H9 (cell line): ENCODE results near the gene BTRC. TPM values are rescaled to one million over a fixed set of nuclear protein-coding genes. Genes with fewer than 3 reads are reported as not detected.

Source experiments
- DNase-seq: peaks from one replicate; pipeline ENCODE4 v3.0.0-alpha.2; 2017
- H2AFZ ChIP-seq: one replicate; pipeline ENCODE4 v1.6.1; 2013; ENCODE audit warnings: mild to moderate bottlenecking, low read length, control low read depth, moderate library complexity
- H2AK5ac ChIP-seq: 2 replicates; pipeline ENCODE4 v1.6.1; 2013; ENCODE audit warnings: low read length, control low read depth, mixed read lengths; ENCODE audit not compliant: insufficient read length
- H2BK120ac ChIP-seq: one replicate; pipeline ENCODE4 v1.6.1; 2013; ENCODE audit warnings: low read depth, mild to moderate bottlenecking, low read length, control low read depth, inconsistent platforms; ENCODE audit not compliant: poor library complexity, severe bottlenecking
- H2BK12ac ChIP-seq: 2 replicates; pipeline ENCODE4 v1.6.1; 2013; ENCODE audit warnings: low read length, control low read depth, mixed read lengths, low read depth; ENCODE audit not compliant: insufficient read length
- H2BK15ac ChIP-seq: 2 replicates; pipeline ENCODE4 v1.6.1; 2013; ENCODE audit warnings: low read depth, low read length, control low read depth
- H2BK20ac ChIP-seq: one replicate; pipeline ENCODE4 v1.6.1; 2013; ENCODE audit warnings: low read depth, mild to moderate bottlenecking, low read length, control low read depth, inconsistent platforms; ENCODE audit not compliant: poor library complexity, severe bottlenecking
- H2BK5ac ChIP-seq: 2 replicates; pipeline ENCODE4 v1.6.1; 2013; ENCODE audit warnings: low read length, control low read depth, mixed read lengths; ENCODE audit not compliant: insufficient read length
- H3K14ac ChIP-seq: 2 replicates; pipeline ENCODE4 v1.6.1; 2013; ENCODE audit warnings: low read length, control low read depth; ENCODE audit not compliant: insufficient read depth
- H3K18ac ChIP-seq: 2 replicates; pipeline ENCODE4 v1.6.1; 2013; ENCODE audit warnings: low read depth, mild to moderate bottlenecking, mixed read lengths, low read length, control low read depth; ENCODE audit not compliant: insufficient read length
- H3K23ac ChIP-seq: 2 replicates; pipeline ENCODE4 v1.6.1; 2013; ENCODE audit warnings: low read length, control low read depth, mixed read lengths, low read depth; ENCODE audit not compliant: insufficient read length
- H3K23me2 ChIP-seq: 2 replicates; pipeline ENCODE4 v1.6.1; 2013; ENCODE audit warnings: low read depth, mild to moderate bottlenecking, mixed read lengths, low read length, control low read depth; ENCODE audit not compliant: insufficient read length, poor library complexity, severe bottlenecking
- H3K27ac ChIP-seq: 2 replicates; pipeline ENCODE4 v1.5.1; 2013; ENCODE audit warnings: low read length, control low read depth, mixed read lengths, low read depth; ENCODE audit not compliant: insufficient read length
- H3K27me3 ChIP-seq: 2 replicates; pipeline ENCODE4 v1.6.1; 2013; ENCODE audit warnings: low read length, control low read depth, inconsistent platforms; ENCODE audit not compliant: insufficient read depth
- H3K4ac ChIP-seq: 2 replicates; pipeline ENCODE4 v1.6.1; 2013; ENCODE audit warnings: low read depth, mild to moderate bottlenecking, control low read depth, inconsistent platforms, low read length, moderate library complexity
- H3K4me1 ChIP-seq: 2 replicates; pipeline ENCODE4 v1.6.1; 2013; ENCODE audit warnings: low read length, control low read depth, inconsistent platforms; ENCODE audit not compliant: insufficient read depth
- H3K4me2 ChIP-seq: 2 replicates; pipeline ENCODE4 v1.6.1; 2013; ENCODE audit warnings: low read length, control low read depth, mixed read lengths; ENCODE audit not compliant: insufficient read length, insufficient read depth
- H3K56ac ChIP-seq: 2 replicates; pipeline ENCODE4 v1.6.1; 2013; ENCODE audit warnings: low read depth, mild to moderate bottlenecking, mixed read lengths, low read length, control low read depth; ENCODE audit not compliant: insufficient read length
- H3K79me1 ChIP-seq: 2 replicates; pipeline ENCODE4 v1.6.1; 2013; ENCODE audit warnings: low read depth, mild to moderate bottlenecking, moderate library complexity, low read length, control low read depth, inconsistent platforms; ENCODE audit not compliant: insufficient read depth, poor library complexity, severe bottlenecking
- H3K79me2 ChIP-seq: 2 replicates; pipeline ENCODE4 v1.6.1; 2013; ENCODE audit warnings: low read length, control low read depth, inconsistent platforms; ENCODE audit not compliant: insufficient read depth
- H3K9ac ChIP-seq: 2 replicates; pipeline ENCODE4 v1.6.1; 2013; ENCODE audit warnings: low read length, control low read depth, mixed read lengths; ENCODE audit not compliant: insufficient read length; ENCODE audit errors: extremely low read depth
- H3K9me3 ChIP-seq: one replicate; pipeline ENCODE4 v1.6.1; 2013; ENCODE audit warnings: low read depth, low read length, inconsistent platforms; ENCODE audit not compliant: control insufficient read depth
- H3T11ph ChIP-seq: one replicate; pipeline ENCODE4 v1.6.1; 2013; ENCODE audit warnings: mild to moderate bottlenecking, low read length, control low read depth, inconsistent platforms
- H4K20me1 ChIP-seq: one replicate; pipeline ENCODE4 v1.6.1; 2013; ENCODE audit not compliant: control insufficient read depth, insufficient read length, insufficient read depth
- H4K5ac ChIP-seq: 2 replicates; pipeline ENCODE4 v1.6.1; 2013; ENCODE audit warnings: low read depth, mild to moderate bottlenecking, mixed read lengths, low read length, control low read depth; ENCODE audit not compliant: insufficient read length
- H4K8ac ChIP-seq: replicated peaks from 2 replicates; pipeline ENCODE4 v1.6.1; 2013; ENCODE audit warnings: low read length, control low read depth, mixed read lengths, low read depth; ENCODE audit not compliant: insufficient read length
- H4K91ac ChIP-seq: 2 replicates; pipeline ENCODE4 v1.6.1; 2013; ENCODE audit warnings: low read depth, mild to moderate bottlenecking, moderate library complexity, mixed read lengths, low read length, control low read depth; ENCODE audit not compliant: insufficient read length
- H3K27ac Mint-ChIP-seq, 3 experiments: 2 replicates in 2 of 3; 3 replicates in 1 of 3; pipeline ENCODE4 v1.8.0; 2020 to 2021; ENCODE audit warnings: mixed read lengths in 3 of 3, mild to moderate bottlenecking in 1 of 3, moderate library complexity in 1 of 3
- H3K27me3 Mint-ChIP-seq: 2 replicates; pipeline ENCODE4 v1.8.0; 2021; ENCODE audit warnings: low read depth, mild to moderate bottlenecking, moderate library complexity, mixed read lengths
- H3K36me3 Mint-ChIP-seq, 3 experiments: 2 replicates in 2 of 3; 3 replicates in 1 of 3; pipeline ENCODE4 v1.8.0; 2020 to 2021; ENCODE audit warnings: low read depth in 3 of 3, mixed read lengths in 3 of 3; ENCODE audit not compliant: insufficient read depth in 1 of 3
- H3K4me1 Mint-ChIP-seq, 2 experiments: 2 replicates each; pipeline ENCODE4 v1.8.0; 2020; ENCODE audit warnings: mixed read lengths in 2 of 2
- H3K4me3 Mint-ChIP-seq, 2 experiments: 2 replicates in 1 of 2; 3 replicates in 1 of 2; pipeline ENCODE4 v1.8.0; 2020 to 2021; ENCODE audit warnings: mild to moderate bottlenecking in 2 of 2, mixed read lengths in 2 of 2, moderate library complexity in 1 of 2
- H3K9me3 Mint-ChIP-seq, 2 experiments: 2 replicates in 1 of 2; 3 replicates in 1 of 2; pipeline ENCODE4 v1.8.0; 2020; ENCODE audit warnings: mild to moderate bottlenecking in 2 of 2, mixed read lengths in 2 of 2, moderate library complexity in 1 of 2
- CTCF ChIP-seq: fragments of 200-600 bp; sonication (generic); conservative IDR thresholded peaks from 3 replicates; pipeline ENCODE4 v1.8.0; 2021; ENCODE audit warnings: antibody characterized with exemption, mild to moderate bottlenecking
- WGBS: extraction: QIAGEN DNeasy Blood & Tissue Kit; methylation state at CpG from one replicate; pipeline ENCODE4 v1.1.7; 2013; ENCODE audit warnings: missing lambda C conversion rate, low lambda C conversion rate, mixed read lengths; ENCODE audit not compliant: insufficient read length; ENCODE audit errors: extremely low coverage; 5-methylcytosine and 5-hydroxymethylcytosine counted together
- total RNA-seq: library from RNA; stranded (reverse); gene quantifications from 2 replicates; pipeline ENCODE4 v1.2.1, GENCODE V29; 2021

Gene BTRC
- total RNA-seq, 1 experiment from 2014 or later = 24.2 TPM

GRCh38 chr10:101355072-101355706 lies 1.2 kb downstream of the BTRC start:
- Histone ChIP-seq H3K27me3 (no peaks in the 10 kb centered on the region), H3K23me2 (peaks cover 4% of the 10 kb centered on the region), H3K9ac (peak overlapping the region; percentile 71), H3K18ac (no peak overlapping the region), H4K20me1 (no peaks in the 10 kb centered on the region), H2BK120ac (no peak overlapping the region), H2AFZ (no peak overlapping the region), H3K4me1 (no peaks in the 10 kb centered on the region), H3K56ac (no peak overlapping the region), H4K8ac (no peak overlapping the region), H2BK5ac (no peak overlapping the region), H4K91ac (no peak overlapping the region), H2AK5ac (no peak overlapping the region), H3K14ac (no peak overlapping the region), H4K5ac (no peak overlapping the region), H3K27ac (no peak overlapping the region), H3K4ac (no peak overlapping the region), H3K23ac (no peak overlapping the region), H3K4me2 (peak overlapping the region; percentile 94), H2BK15ac (no peak overlapping the region), H2BK20ac (no peak overlapping the region), H3T11ph (no peak overlapping the region), H3K79me1 (no peaks in the 10 kb centered on the region), H2BK12ac (no peak overlapping the region), H3K9me3 (no peaks in the 10 kb centered on the region), H3K79me2 (no peaks in the 10 kb centered on the region)
- Mint-ChIP-seq H3K27ac (peak overlapping the region; percentile 7 to 84 (median 81); a peak in 4 of 7 replicates), H3K27me3 (peaks cover 7% of the 10 kb centered on the region), H3K9me3 (no peaks in the 10 kb centered on the region; a peak in 1 of 5 replicates), H3K4me1 (peaks cover 18 to 22% of the 10 kb centered on the region in 2 experiments), H3K4me3 (peak overlapping the region; percentile 91 to 97), H3K36me3 (peaks cover 0 to 6% (median 0%) of the 10 kb centered on the region in 3 experiments; a peak in 2 of 7 replicates)
- TF ChIP-seq CTCF = no peak
- WGBS = no CpG with 5 or more reads among the region's 6 CpGs
- no peak for DNase-seq
